ENCODE measurements around the gene KIF4A. TPM values are rescaled to one million over a fixed set of nuclear protein-coding genes. Genes with fewer than 3 reads are reported as not detected.

KIF4A gene
- total RNA-seq, 1 experiment from 2014 or later, result 35.8 TPM

DNA sequence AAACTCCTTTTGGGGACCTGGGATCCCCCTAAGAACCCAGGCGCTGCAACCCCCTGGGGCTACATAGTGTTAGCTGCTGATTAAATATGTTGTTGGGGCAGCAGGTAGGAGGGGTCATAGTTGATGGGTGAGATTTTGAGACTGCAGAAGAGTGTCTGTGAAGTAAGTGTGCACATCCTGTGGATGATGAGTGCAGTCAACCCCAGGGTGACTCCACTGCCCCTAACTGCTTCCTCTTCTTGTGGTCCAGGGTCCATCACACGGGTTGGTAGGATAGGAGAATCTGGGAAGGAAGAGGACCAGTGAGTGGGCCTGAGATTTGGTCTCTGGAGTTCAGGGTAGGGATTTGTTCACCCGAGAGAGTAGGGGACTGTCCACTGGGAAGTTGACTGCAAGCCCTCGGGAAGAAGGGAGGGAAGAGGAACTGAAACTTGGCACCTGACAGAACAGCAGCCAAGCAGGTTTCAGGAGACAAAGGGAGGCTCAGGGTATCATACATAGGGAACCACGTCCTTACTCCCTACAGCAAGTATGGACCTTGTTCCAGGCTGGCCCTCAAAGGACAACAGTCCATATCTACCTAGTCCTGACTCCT is 163.2 kb downstream of the KIF4A start:
- Histone ChIP-seq H3K4me3 (ENCODE audit: low read length) (peak overlapping the region; percentile 79), H3K79me2 (ENCODE audit: low read length) (peaks cover 36% of the 10 kb centered on the region), H3K27me3 (ENCODE audit: low read length) (no peaks in the 10 kb centered on the region), H3K9me3 (ENCODE audit: low read length) (no peaks in the 10 kb centered on the region), H3K9me2 (replicated peaks; ENCODE audit: low read length) (no peaks in the 10 kb centered on the region), H3K27ac (ENCODE audit: low read length) (peak overlapping the region; percentile 49), H4K20me1 (ENCODE audit: low read length) (peaks cover 8% of the 10 kb centered on the region; the same call in 1 of the 2 replicates), H3K36me3 (ENCODE audit: low read depth, low read length) (no peaks in the 10 kb centered on the region; the same call in 1 of the 2 replicates), H3K4me2 (ENCODE audit: low read length) (peak overlapping the region; percentile 94), H3K4me1 (ENCODE audit: insufficient read depth, low read length) (peaks cover 33% of the 10 kb centered on the region), H3K9ac (ENCODE audit: low read length) (peak overlapping the region; percentile 73), H3F3A (ENCODE audit: low read length, unreplicated experiment) (no peaks in the 10 kb centered on the region), H2AFZ (ENCODE audit: low read length) (peak overlapping the region; percentile 92)
- ATAC-seq, result no peak
- no peak for DNase-seq
- TF ChIP-seq, protein P1, sequence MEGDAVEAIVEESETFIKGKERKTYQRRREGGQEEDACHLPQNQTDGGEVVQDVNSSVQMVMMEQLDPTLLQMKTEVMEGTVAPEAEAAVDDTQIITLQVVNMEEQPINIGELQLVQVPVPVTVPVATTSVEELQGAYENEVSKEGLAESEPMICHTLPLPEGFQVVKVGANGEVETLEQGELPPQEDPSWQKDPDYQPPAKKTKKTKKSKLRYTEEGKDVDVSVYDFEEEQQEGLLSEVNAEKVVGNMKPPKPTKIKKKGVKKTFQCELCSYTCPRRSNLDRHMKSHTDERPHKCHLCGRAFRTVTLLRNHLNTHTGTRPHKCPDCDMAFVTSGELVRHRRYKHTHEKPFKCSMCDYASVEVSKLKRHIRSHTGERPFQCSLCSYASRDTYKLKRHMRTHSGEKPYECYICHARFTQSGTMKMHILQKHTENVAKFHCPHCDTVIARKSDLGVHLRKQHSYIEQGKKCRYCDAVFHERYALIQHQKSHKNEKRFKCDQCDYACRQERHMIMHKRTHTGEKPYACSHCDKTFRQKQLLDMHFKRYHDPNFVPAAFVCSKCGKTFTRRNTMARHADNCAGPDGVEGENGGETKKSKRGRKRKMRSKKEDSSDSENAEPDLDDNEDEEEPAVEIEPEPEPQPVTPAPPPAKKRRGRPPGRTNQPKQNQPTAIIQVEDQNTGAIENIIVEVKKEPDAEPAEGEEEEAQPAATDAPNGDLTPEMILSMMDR (conservative IDR thresholded peaks at IDR 0.05; ENCODE audit: low read depth, low read length), result no peak
- no peak for TF ChIP-seq EZH2 (IDR thresholded peaks at IDR 0.05; ENCODE audit: low read length, unreplicated experiment)
- TF ChIP-seq EZH2phosphoT487 (IDR thresholded peaks at IDR 0.05; ENCODE audit: borderline replicate concordance, low read length), result no peak
- intact Hi-C loops (cut with micrococcal nuclease), result loop anchor here (5.0 kb wide), 2 partner anchors 314 to 514 kb away; no protein-coding TSS in a partner anchor
- BruUV-seq (replicated peaks), result no TSS peak
- CTCF ChIA-PET, result interaction anchor here (1.4 kb wide), 1 partner anchor 101 kb away, joined by 6 read pairs; no protein-coding TSS in a partner anchor
- POLR2A ChIA-PET (ENCODE audit: unreplicated experiment), result no interaction called here

DNA sequence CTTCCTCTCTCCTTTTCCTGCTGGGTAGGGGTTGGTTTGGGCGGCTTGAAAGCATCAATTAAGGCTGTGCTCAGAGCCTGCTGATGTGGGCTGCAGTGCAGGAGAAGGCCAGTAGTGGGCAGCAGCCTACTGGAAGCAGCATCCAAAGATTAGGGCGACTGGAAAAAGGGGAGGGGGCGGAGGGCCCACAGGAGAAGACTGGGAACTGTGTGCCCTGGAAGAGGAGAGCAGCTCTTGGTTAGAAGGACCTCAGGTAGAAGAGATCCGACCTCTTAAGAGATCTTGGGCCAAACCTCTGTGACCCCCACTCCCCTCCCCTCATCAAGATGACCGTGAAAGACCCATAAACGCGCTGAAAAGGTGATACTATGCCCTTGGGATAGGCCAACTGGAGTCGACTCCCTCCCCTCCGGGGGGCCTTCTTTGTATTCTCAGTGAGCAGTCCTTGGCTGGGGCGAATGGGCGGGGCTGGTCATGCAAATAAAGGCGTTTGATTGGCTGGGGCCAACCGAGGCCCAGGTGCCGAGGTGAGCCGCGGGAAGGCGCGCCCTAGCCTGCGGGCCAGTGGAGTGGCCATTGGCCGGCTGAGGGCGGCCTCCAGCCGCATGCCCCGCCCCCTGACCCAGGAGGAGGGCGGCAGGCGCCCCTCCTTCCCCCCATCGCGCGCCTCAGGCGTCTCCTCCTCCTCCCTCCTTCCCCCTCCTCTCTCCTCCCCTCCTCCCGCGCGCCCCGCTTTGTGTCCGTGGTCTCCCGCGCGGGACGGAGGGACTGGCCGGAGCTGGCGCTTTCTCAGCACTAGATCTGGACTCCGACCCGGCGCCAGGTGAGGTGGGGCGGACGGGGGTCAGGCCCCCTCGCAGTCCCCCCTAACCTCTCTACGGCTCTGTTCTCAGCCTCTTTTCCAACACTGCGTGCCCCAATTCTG is 164.8 kb downstream of the KIF4A start:
- POLR2A ChIA-PET (ENCODE audit: unreplicated experiment), result no interaction called here
- no peak for TF ChIP-seq EZH2 (IDR thresholded peaks at IDR 0.05; ENCODE audit: low read length, unreplicated experiment)
- no peak for TF ChIP-seq EZH2phosphoT487 (IDR thresholded peaks at IDR 0.05; ENCODE audit: borderline replicate concordance, low read length)
- TF ChIP-seq, protein P1 (conservative IDR thresholded peaks at IDR 0.05; ENCODE audit: low read depth, low read length), result peak; percentile 94
- H2AFZ ChIP-seq (ENCODE audit: low read length), result peak overlapping the region; percentile 85
- peaks cover 52% of the 10 kb centered on the region for H3K79me2 ChIP-seq (ENCODE audit: low read length)
- TSS peak; percentile 61 for BruUV-seq (replicated peaks)
- peak overlapping the region; percentile 96 for H3K9ac ChIP-seq (ENCODE audit: low read length)
- H3K4me3 ChIP-seq (ENCODE audit: low read length), result peak overlapping the region; percentile 98
- H3K9me3 ChIP-seq (ENCODE audit: low read length), result no peaks in the 10 kb centered on the region
- peak overlapping the region; percentile 83 for H3K4me2 ChIP-seq (ENCODE audit: low read length)
- peak; percentile 93 for DNase-seq
- intact Hi-C loops (cut with micrococcal nuclease), result loop anchor here (1.0 to 5.0 kb wide), 5 partner anchors 25 to 513 kb away; no protein-coding TSS in a partner anchor
- no peaks in the 10 kb centered on the region for H3F3A ChIP-seq (ENCODE audit: low read length, unreplicated experiment)
- peaks cover 33% of the 10 kb centered on the region for H3K4me1 ChIP-seq (ENCODE audit: insufficient read depth, low read length)
- H3K27me3 ChIP-seq (ENCODE audit: low read length), result no peaks in the 10 kb centered on the region
- H3K36me3 ChIP-seq (ENCODE audit: low read depth, low read length), result no peaks in the 10 kb centered on the region; the same call in none of the 2 replicates
- no peaks in the 10 kb centered on the region for H3K9me2 ChIP-seq (replicated peaks; ENCODE audit: low read length)
- H4K20me1 ChIP-seq (ENCODE audit: low read length), result peaks cover 8% of the 10 kb centered on the region; the same call in 1 of the 2 replicates
- ATAC-seq, result peak; percentile 76
- peak overlapping the region; percentile 89 for H3K27ac ChIP-seq (ENCODE audit: low read length)
- CTCF ChIA-PET, result interaction anchor here (0.6 kb wide), 1 partner anchor 322 kb away, joined by 4 read pairs; the partner anchor contains the start of gene IGBP1

Data from PC-3 (cell line).